Hepatic stellate cell (primary cell): ENCODE results near the gene PCDH1.
"Not testable (repeated sequence)": the region's sequence is repeated elsewhere in the genome, so short reads cannot be mapped to it uniquely, and the experiment has no call there.

ENCODE experiments used
- DNase-seq: peaks from one replicate; pipeline ENCODE4 v3.0.0; 2011; ENCODE audit warnings: low spot score

PCDH1 gene

DNA sequence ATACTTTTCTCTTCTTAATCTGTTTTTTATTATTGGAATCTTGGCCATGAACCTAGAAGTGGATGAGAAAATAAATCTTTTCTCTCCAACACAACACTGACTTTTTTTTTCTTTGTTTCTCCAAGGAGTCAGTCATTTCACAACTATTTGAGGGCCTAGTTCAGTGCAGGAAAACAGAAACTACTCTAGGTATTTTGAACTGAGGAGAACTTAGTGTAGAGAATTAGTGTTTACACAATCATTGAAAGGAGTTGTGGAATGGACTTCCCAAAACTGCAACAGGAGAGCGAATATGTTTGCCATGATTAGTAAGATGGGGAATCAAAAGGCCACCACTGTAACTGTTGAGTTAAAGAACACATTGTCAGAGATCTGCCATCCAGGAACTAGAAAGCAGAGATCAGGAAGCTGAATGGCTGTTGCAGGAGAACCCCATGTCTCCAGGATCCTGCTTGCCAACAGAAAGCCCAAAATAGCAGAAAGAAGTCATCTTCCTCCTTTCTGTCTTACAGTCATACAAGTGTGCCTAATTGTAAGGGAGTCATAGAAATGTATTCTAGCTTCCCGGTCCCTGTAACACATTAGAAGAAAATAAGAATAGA lies 20.3 kb upstream of the PCDH1 start:
- no peak for DNase-seq

DNA sequence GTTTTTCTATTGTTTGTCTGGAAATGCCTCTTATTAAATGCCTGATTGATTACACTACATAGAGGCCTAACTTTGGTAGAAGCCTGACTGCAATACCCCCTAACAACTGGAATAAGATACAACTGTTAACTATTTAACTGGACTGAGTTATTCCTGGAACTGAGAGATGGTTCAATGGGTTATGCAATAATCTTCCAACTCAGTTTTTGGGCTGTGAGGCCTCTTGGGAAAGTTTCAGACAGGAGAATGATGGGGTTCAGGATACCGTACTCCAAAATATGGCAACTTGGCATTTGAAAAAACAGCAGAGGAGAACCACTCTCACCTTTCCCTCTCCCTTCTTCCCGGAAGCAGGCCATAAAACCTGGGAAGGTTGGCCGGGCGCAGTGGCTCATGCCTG lies 19.2 kb upstream of the PCDH1 start:
- no peak for DNase-seq

DNA sequence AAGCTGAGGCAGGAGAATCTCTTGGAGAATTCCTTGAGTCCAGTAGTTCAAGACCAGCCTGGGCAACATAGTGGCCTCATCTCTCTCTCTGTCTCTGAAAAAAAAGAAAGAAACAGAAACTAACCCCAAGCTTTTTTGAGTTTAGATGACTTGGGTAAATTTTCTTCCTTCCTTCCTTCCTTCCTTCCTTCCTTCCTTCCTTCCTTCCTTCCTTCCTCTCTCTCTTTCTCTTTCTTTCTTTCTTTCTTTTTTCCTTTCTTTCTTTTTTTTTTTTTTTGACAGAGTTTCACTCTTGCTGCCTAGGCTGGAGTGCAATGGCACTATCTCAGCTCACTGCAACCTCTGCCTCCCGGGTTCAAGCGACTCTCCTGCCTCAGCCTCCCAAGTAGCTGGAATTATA lies 12.2 kb upstream of the PCDH1 start:
- not testable (repeated sequence) for DNase-seq

DNA sequence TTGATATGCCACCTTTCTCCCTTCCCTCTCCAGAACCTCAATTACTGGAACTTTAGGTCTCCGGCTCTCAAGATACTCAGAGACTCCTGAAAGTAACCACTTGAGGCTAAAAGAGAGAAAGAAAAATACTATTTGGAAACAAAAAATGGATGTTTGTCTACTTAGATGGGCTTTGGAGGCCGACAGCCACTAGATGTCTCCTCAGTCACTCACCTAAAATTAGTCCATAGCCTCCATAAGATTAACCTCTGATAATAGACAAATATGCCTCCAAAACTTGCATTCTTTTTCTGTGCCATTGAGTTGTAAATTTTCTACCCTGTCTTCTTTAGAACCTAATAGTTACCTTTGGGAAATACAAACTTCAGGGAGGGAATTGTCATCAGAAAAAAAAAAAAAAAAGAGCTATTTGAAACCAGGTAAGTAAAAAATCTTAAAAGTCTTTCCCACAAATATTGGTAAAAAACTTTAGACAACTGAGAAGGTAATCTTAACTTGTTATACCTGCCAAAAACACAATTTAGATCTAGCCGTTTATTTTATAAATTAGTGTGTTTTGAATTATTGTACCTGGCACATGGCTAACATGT lies 11.2 kb upstream of the PCDH1 start:
- DNase-seq: no peak

DNA sequence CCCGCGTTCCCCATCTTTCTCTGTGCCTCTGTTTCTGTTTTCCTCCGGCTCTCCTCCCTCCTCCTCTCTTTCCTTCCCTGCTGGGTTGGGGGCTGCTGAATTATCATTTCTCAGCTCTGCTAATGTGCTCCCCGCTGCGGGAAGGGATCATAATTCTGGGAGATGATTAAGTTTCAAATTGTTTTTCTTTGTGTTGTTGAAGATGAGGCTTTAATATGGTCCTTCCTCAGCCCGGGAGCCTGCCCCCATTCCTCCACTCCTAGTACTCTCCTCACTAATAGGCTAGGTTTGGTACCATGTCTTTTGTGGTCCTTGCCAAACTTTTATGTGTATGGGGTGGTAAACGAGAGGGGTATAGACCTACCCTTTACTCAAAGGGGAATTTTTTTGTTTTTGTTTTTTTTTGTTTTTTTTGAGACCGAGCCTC lies 5.7 kb upstream of the PCDH1 start:
- no peak for DNase-seq

DNA sequence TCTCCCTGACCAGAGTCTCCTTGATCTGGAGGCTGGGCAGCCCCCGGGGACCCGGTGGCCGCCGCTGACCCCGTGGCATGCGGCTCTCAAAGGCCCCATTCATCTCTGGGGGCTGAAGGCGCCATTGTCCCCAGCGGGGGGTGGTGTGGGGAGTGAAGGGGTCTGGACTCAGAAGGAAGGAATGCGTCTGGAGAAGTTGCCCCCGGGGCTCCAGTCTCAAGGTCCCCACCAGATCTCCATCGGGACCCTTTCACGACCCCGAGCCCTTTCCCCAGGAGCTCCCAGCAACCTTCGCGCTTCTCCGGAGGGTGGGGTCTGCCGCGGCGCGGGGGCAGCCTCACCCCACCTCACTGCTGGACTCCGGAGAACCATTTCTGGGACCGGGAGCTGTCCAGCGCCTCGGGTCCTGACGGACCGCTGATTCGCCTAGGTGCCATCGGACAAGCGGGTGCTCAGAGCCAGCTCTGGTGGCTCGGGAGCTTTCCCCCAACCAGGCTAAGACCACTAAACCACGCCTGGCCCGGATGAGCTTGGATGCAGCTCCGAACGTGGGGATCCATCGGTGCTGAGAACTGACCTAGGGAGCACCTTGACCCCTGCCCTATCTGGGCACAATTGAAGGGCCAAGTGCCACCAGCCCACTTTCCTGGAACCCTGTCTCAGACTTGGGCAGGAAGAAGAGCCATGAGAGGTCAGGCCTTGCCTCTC lies 5.1 kb upstream of the PCDH1 start:
- DNase-seq: peak; percentile 49

DNA sequence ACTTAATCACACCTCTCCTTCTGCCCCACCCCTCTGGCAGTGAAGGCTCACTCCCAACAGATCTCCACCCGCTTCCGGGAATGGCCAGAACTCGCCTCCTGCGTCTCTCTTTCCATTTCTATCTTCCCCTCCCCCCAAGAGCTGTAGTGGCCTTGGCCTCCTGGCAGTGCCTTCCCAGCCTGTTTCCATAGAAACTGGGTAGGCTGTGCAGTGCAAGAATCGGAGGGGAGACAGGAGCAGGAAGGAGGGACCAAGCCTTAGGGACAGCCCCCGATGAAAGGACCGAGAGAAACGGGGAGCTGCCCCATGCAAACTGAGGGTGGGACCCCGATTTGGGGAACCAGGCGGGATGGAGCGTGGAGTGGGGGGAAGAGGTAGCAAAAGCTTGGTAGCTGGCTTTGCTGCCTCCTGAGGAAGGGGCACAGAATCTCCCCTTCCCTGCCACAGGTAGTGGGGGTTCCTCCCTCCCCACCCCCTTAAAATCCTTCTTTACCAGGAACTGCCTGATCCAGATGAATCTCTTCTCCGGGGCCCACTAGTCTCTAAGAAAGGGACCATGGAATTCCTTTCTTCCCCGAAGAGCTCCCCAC lies 4.5 kb upstream of the PCDH1 start:
- no peak for DNase-seq

DNA sequence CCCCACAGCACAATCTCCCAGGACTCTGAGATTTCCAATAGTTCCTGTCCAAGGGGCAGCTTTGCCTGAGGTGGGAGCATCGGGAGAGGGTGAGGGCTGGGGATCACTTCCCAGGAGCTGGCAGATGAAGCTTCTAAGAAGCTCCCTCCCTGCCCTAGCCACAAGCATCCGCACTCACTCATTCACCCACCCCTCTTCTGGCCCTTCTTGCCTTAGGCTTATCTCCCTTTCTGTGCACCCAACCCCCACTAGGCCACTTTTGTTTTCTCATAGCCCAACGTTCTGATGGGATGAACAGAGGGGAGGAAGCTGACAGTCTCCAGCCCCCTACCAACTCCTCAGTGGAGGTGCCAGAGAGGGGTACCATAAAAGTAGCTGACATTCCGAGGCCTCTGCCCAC lies 3.7 kb upstream of the PCDH1 start:
- no peak for DNase-seq

DNA sequence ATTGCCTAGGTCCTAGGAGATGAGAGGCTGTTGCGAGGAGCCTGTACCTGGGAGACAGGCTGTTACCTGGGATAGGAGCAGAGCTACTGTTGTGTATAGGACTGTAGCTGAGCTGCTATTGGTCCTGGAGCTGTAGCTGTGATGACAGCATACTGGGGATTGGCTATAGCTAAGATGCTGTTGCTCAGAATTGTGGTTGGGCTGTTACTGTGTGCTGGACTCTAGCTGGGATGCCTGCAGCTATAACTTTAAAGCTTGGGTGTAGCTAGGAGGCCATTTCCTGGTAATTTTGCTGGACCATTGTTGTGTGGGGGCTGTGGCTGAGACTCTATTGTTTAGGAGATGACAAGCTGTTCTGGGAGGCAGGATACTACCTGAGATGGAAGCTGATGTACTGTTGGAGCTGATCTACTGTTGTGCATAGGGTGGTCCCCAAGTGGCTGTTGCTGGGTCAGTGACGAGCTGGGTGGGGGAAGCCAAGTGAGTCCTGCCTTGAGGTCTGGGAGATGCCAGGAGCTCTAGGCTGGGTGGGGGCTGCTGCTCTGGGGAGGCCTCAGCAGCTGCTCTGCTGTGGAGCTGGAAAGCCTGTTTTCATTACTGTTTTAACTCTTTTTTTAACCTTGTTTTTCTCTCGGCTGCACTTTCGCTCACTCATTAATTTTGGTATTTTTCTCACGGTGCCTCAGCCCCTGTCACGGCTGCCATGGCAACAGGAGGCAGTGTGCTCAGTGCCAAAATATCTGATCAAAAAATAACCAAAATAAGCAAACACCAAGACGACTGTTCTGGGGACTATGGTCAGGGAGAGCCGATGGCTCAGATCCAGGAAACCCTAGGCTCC lies 3.0 kb upstream of the PCDH1 start:
- DNase-seq: peak; percentile 38

DNA sequence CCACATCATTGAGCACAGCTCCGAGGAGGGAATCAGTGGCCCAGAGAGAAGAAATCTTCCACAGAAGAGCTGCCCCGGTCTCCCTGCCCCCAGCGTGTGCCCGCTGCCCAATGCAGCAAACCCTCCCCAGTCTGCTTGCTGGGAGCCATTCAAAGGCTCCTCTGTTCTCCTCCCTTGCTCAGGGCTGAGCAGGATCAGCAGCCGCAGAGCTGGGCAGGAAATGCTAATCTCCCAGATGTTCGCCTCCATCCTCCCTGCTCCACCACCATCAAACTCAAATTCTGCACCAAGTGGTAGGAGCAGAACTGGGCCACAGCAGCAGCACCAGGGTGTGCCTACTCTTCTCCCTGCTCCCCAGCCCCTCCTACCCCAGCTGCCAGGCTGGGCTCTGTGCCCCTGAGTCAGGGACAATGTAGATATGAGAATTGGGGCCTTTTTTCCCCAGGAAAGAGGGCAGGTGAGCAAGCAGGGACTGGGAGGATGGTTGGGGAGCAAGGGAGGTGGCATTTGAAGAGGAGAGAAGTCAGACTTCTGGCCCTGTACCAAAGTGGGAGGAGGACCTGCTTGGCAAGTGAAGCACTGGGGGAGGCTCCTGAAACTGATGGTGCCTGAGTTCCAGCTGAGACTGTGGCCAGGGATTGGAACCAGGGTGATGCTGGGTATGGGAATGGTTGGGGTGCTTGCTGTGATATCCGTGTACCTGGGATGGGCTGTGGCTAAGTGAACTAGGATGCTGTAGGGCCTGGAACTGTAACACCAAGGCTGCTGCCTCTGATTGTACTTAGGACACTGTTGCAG lies 1.9 kb upstream of the PCDH1 start:
- DNase-seq: no peak

DNA sequence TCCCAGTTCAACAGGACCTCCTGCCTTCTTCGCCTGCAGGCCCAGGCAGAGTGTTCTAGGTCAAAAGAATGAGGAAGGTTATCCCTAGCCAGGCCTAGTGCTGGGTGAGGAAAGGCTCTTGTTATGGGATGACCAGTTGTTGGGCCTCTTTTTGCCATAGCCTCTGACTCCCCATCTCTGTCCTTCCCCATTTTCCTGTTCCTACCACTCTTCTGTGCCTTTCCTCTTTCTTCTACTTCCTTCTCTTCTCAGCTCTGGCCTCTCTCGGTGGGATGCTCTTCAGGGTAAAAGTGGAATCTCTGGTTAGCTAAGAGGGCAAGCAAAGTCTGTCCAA lies 1.2 kb upstream of the PCDH1 start:
- DNase-seq: no peak

DNA sequence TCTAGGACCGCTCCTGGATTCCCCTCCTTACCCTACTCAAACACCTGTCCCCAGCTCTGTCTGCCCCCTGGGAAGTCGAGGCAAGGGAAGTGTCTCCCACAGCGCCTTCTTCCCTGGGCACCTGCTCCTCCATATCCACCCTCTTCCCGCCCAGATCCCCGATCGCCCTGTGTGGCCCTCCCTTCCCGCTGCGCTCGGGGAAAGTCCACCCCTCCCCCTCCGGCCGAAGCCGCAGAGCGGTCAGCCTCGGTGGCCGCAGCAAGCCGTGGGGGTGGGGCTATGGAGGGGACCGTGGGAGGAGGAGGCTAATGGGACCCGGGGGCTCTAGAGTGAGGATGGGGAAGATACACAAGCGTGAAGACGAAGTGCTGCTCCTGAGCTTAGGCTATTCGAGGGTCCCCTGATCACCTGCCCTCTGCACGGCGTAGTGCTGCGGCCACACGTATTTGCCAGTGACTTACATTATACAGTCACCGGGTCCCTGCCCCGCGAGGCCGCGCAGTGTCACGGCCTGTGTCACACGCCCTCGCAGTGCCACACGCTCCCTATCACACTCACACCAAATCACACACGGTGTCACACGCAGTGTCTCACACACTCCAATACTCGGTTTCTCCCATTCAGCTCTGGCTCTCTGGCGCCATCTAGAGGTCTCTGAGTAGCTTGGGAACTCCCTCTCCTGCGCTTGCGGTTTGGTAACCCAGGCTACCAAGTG lies 658 bp upstream of the PCDH1 start:
- DNase-seq: peak; percentile 80

DNA sequence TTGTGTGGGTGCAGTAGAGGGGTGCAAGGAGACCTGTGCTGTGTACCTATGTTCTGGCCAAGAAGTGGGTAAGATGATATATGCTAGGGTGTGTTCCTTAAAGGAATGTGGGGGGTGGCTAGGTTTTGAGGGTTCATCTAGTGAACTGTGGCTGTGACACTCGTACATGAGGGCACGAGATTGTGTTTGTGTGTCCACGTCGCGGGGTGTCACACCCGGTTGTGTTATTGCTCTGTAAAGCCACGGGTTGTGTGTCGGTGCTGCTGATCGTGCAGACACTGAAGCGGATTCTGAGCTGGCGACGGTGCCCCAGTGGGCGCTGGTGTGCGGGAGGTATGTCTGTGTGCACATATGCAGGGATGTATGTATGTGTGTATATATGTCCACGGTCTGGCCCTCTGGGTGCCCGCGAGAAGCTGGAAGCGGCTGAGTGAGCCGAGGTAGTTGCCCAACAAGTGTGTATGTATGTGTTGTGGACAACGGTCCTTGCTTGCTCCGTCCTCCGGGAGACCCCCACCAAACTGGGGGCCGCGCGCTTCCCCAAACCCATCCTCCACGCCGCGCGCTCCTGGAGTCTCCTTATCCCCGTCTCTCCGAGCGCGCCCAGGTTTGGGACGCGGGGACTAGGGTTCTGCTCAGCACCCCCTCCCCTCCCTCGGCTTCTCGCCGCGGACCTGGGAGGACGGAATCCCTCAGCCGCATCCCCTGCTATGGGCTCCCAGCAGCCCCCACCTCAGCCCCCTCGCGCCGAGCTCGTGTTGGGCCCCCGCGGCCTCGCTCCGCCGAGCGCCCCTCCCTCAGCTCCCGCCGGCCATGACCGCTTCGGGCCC lies 639 bp downstream of the PCDH1 start:
- no peak for DNase-seq

DNA sequence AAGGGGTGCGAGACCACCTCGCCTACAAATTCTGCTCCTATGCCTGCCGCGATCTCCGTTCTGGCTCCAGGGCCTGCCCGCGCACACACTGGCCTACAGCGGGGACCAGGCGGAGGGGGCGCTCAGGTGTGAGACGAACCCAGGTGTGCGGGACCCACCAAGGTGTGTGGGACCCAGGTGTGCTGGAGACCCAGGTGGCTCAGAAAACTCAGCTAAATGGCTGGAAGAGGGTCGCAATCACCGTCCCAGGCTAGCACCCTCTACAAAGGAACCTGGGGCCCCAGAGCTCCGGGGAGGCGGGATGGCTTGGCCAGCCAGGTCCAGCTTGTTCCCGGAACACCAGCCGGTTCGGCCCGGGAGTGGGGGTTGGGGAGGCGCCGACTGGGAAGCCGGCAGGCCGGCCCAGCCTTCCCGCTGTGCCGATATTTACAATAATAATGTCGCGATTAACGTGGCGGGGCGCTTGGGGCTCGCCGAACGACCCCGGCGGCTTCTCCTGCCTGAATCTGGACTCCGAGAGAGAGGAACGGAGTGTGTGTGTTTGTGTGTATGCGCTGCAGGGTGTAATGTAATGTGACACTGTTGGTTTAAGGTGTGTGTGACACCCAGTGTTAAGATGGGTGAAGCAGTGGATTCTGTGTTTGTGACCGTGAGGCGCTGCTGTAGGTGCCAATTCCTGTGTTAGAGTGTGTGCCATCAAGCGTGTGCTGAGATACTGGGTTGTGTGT lies 1.4 kb downstream of the PCDH1 start:
- no peak for DNase-seq

DNA sequence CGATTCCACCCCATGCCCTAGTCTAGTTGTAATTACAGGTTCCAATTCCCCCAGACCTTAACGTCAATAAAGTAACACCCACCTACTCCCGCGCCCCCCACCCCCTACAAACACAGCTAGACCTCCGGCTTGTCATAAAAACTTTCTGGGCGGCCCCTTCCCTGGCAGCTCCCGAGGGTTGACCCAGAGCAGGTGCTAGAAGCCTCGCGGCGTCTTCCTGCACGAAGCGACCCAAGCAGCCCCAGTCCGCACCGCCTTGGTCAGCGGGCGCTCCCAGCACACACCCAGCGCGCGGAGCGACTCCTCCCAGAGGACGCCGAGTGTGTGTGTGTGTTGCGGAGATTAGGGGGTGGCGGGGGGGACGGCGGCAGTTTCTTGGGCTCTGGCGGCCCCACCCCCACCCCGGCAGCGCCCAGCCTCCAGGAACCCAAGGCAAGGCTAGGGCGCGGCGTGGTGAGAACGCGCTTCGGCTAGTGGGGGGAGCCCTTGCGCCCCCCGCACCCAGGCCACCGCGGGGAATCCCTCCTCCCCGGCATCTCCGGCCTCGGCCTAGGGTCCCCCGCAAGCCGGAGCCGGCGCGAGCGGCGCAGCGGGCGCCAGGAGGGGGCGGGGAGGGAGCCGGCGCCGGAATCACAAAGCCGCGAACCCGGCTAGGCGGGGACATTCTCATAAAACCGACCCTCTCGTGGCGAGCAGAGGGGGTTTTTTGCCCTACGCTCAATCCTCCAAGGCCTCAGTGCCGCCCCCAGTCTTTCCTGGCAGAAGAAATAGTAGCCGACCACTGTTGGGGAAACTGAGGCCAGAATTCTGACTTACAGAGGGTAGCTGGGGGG lies 2.2 kb downstream of the PCDH1 start:
- DNase-seq: peak; percentile 60

DNA sequence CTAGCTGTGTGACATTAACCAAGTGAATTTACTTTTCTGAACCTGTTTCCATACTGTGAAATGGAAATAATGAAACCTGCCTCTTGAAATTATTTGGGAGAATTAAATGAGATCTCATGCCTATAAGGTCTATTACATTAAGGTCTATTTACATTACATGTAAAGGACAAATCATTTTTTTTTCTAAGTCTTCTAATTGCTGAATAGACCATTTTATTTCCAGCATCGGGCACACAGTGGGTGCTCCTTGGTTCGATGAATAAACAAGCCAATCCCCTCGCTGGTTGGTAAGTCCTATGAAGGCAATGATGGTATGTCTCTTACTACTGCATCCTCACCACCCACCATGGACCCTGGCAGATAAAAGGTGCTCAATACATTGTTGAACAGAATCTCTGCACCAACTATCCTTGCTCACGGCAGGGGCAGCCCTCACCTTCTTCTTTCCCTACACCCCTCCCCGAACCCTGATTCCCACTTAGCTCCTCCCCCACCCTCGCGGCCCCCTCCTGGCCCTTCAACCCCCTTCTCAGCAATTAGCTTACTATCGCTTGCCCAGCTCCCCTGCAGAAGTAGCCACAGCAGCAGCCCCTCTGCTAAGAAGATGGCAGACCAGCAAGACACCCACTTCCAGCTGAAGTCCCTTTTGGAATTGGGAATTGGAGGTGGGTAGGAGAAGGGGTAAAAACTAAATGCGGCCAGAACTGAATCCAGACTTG lies 3.0 kb downstream of the PCDH1 start:
- DNase-seq: no peak

DNA sequence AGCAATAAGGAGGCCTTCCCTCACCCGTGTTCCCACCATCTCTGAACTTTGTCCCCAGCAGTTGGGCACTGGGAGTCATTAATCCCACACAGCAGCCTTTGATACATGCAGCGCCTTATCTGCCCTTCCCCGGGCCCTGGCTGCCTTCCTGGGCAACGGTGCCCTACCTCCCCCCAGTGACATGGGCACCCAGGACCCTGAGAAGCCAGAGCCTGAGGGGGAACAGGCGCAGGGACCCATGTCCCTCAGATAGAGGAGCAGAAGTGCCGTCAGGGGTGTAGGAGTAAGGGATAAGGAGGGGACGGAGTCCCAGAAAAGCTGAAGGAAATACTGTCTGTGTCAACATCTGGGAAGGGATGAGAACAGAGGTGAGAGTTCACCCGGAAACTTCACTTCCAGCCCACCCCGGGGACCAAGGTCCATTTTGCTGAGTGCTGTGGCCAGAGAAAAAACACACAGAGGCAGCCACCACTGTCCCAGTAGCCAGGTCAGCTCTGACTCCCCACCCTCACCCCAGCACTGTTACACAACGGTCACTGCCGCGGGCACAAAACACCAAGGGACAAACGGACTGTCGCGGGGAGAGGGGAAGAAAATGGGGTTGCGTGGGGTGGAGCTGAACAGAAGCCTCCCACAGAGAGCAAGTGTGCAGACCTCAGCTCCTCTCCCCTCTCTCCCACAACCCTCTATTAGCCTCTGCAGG lies 3.8 kb downstream of the PCDH1 start:
- DNase-seq: no peak
